DMS153 treated with DMSO at 0.1 percent for 48 hours (cell line): Measurements from ENCODE around the gene KLHL22.
"Not testable (repeated sequence)": the region's sequence is repeated elsewhere in the genome, so short reads cannot be mapped to it uniquely, and the experiment has no call there.

Source experiments
- DNase-seq: peaks from one replicate; lab custom pipeline; 2025; ENCODE audit not compliant: unreplicated experiment; lab: John Stamatoyannopoulos, UW

Gene KLHL22

GRCh38 chr22:20525048-20525447 is 29.5 kb upstream of the KLHL22 start:
- no peak for DNase-seq

- peak; percentile 56 for DNase-seq
These were observed 28.4 kb upstream of the KLHL22 start for GRCh38 chr22:20524004-20524481.

GRCh38 chr22:20523086-20523983 is 27.7 kb upstream of the KLHL22 start:
- DNase-seq = no peak

- no peak for DNase-seq
These were observed 26.8 kb upstream of the KLHL22 start for GRCh38 chr22:20522134-20523004.

- DNase-seq = no peak
These were observed 24.5 kb upstream of the KLHL22 start for GRCh38 chr22:20520093-20520511.

- no peak for DNase-seq
These were observed 24.0 kb upstream of the KLHL22 start for GRCh38 chr22:20519558-20519957.

GRCh38 chr22:20517841-20518592 is 22.4 kb upstream of the KLHL22 start:
- DNase-seq = no peak

- DNase-seq = no peak
These were observed 21.8 kb upstream of the KLHL22 start for GRCh38 chr22:20517422-20517821.

- DNase-seq = no peak
These were observed 20.8 kb upstream of the KLHL22 start for GRCh38 chr22:20516399-20516798.

GRCh38 chr22:20514658-20515406 is 19.2 kb upstream of the KLHL22 start:
- no peak for DNase-seq

- no peak for DNase-seq
These were observed 16.1 kb upstream of the KLHL22 start for GRCh38 chr22:20511578-20512229.

- DNase-seq = no peak
These were observed 15.4 kb upstream of the KLHL22 start for GRCh38 chr22:20510811-20511577.

- DNase-seq = no peak
These were observed 13.9 kb upstream of the KLHL22 start for GRCh38 chr22:20509344-20510047.

GRCh38 chr22:20508815-20509271 is 13.2 kb upstream of the KLHL22 start:
- no peak for DNase-seq

GRCh38 chr22:20508067-20508755 is 12.6 kb upstream of the KLHL22 start:
- not testable (repeated sequence) for DNase-seq

- peak; percentile 69 for DNase-seq
These were observed 11.9 kb upstream of the KLHL22 start, which contains the start of gene MED15 for GRCh38 chr22:20507253-20508066. MED15 (plus strand) TSS chr22:20507610; CDS start chr22:20507679, 69 bp downstream.
